Stomach smooth muscle (tissue), 2 donors: ENCODE measurements around the gene CDHR1.
"Not testable (repeated sequence)": the region's sequence is repeated elsewhere in the genome, so short reads cannot be mapped to it uniquely, and the experiment has no call there.

Source experiments
- H3K27ac ChIP-seq: one replicate; pipeline ENCODE4 v1.7.0; 2013; ENCODE audit warnings: mild to moderate bottlenecking, low read length, inconsistent platforms
- H3K27me3 ChIP-seq, 2 donors: one replicate each; pipeline ENCODE4 v1.7.0; 2013; ENCODE audit warnings: low read length in 2 of 2; ENCODE audit not compliant: insufficient read depth in 2 of 2, control insufficient read depth in 1 of 2
- H3K36me3 ChIP-seq, 2 donors: one replicate each; pipeline ENCODE4 v1.7.0; 2013; ENCODE audit warnings: low read length in 2 of 2; ENCODE audit not compliant: control insufficient read depth in 2 of 2, insufficient read depth in 2 of 2
- H3K4me1 ChIP-seq: one replicate; pipeline ENCODE4 v1.7.0; 2013; ENCODE audit warnings: low read length; ENCODE audit not compliant: control insufficient read depth, insufficient read depth
- H3K4me3 ChIP-seq, 2 donors: one replicate each; pipeline ENCODE4 v1.7.0; 2013; ENCODE audit warnings: low read length in 2 of 2
- H3K9ac ChIP-seq, 2 donors: one replicate each; pipeline ENCODE4 v1.7.0; 2013; ENCODE audit warnings: low read length in 2 of 2, mild to moderate bottlenecking in 1 of 2
- H3K9me3 ChIP-seq, 2 donors: one replicate each; pipeline ENCODE4 v1.7.0; 2013; ENCODE audit warnings: low read length in 2 of 2; ENCODE audit not compliant: control insufficient read depth in 2 of 2
- donor health status: healthy.
- donor health status: Pancreatic carcinoma.

Gene CDHR1

GRCh38 chr10:84194424-84195043 is at the start of gene CDHR1:
Gene CDHR1 (plus strand): TSS chr10:84194537. CDS start chr10:84194761, 224 bp downstream.
- peak within 1 kb of the TSS; percentile 65 to 67 for H3K4me3 ChIP-seq

GRCh38 chr10:84147347-84147746 is 47.0 kb upstream of the CDHR1 start:
- Histone ChIP-seq H3K4me1 (no peaks in the 10 kb centered on the region), H3K27ac (no peak overlapping the region), H3K4me3 (no peak overlapping the region), H3K27me3 (no peaks in the 10 kb centered on the region), H3K9ac (no peak overlapping the region), H3K36me3 (peaks cover 40 to 67% of the 10 kb centered on the region in 2 donors), H3K9me3 (no peaks in the 10 kb centered on the region)

More at GRCh38 chr10:84194424-84195043, at the start of gene CDHR1:
- Histone ChIP-seq H3K9me3 (no peaks in the 10 kb centered on the region), H3K36me3 (no peaks in the 10 kb centered on the region), H3K27me3 (peaks cover 28 to 34% of the 10 kb centered on the region in 2 donors), H3K27ac (no peak within 1 kb of the TSS), H3K4me1 (peaks cover 32% of the 10 kb centered on the region), H3K9ac (no peak within 1 kb of the TSS)

- not testable (repeated sequence) for H3K27ac ChIP-seq, H3K9me3 ChIP-seq, H3K4me3 ChIP-seq, H3K9ac ChIP-seq, H3K4me1 ChIP-seq, H3K27me3 ChIP-seq
- H3K36me3 ChIP-seq = peaks cover 36 to 67% of the 10 kb centered on the region in 2 donors
Observed at GRCh38 chr10:84148006-84148597, 46.2 kb upstream of the CDHR1 start.

- Histone ChIP-seq H3K9ac (no peak overlapping the region), H3K36me3 (peaks cover 27 to 60% of the 10 kb centered on the region in 2 donors), H3K4me3 (no peak overlapping the region), H3K27ac (no peak overlapping the region), H3K9me3 (no peaks in the 10 kb centered on the region), H3K4me1 (no peaks in the 10 kb centered on the region), H3K27me3 (no peaks in the 10 kb centered on the region)
Observed at GRCh38 chr10:84149854-84150253, 44.5 kb upstream of the CDHR1 start.

GRCh38 chr10:84152769-84153168 is 41.6 kb upstream of the CDHR1 start:
- H3K4me1 ChIP-seq = no peaks in the 10 kb centered on the region
- H3K4me3 ChIP-seq = no peak overlapping the region
- no peak overlapping the region for H3K27ac ChIP-seq
- peaks cover 14 to 43% of the 10 kb centered on the region in 2 donors for H3K36me3 ChIP-seq
- H3K9ac ChIP-seq = no peak overlapping the region
- H3K27me3 ChIP-seq = no peaks in the 10 kb centered on the region
- H3K9me3 ChIP-seq = no peaks in the 10 kb centered on the region

GRCh38 chr10:84155521-84155920 is 38.8 kb upstream of the CDHR1 start:
- H3K36me3 ChIP-seq = peaks cover 6 to 29% of the 10 kb centered on the region in 2 donors
- H3K9ac ChIP-seq = no peak overlapping the region
- peaks cover 4% of the 10 kb centered on the region for H3K4me1 ChIP-seq
- H3K27ac ChIP-seq = no peak overlapping the region
- H3K27me3 ChIP-seq = no peaks in the 10 kb centered on the region
- H3K9me3 ChIP-seq = no peaks in the 10 kb centered on the region
- no peak overlapping the region for H3K4me3 ChIP-seq

- Histone ChIP-seq H3K9ac (no peak overlapping the region), H3K9me3 (no peaks in the 10 kb centered on the region)
Observed at GRCh38 chr10:84156009-84156408, 38.3 kb upstream of the CDHR1 start.

GRCh38 chr10:84156768-84157167 is 37.6 kb upstream of the CDHR1 start:
- Histone ChIP-seq H3K9me3 (no peaks in the 10 kb centered on the region), H3K36me3 (peaks cover 0 to 21% of the 10 kb centered on the region in 2 donors), H3K27me3 (no peaks in the 10 kb centered on the region), H3K9ac (no peak overlapping the region), H3K27ac (no peak overlapping the region), H3K4me1 (peaks cover 4% of the 10 kb centered on the region), H3K4me3 (no peak overlapping the region)

More at GRCh38 chr10:84156009-84156408, 38.3 kb upstream of the CDHR1 start:
- Histone ChIP-seq H3K27me3 (no peaks in the 10 kb centered on the region), H3K4me3 (no peak overlapping the region), H3K4me1 (peaks cover 4% of the 10 kb centered on the region), H3K36me3 (peaks cover 3 to 25% of the 10 kb centered on the region in 2 donors), H3K27ac (no peak overlapping the region)

GRCh38 chr10:84158061-84158460 is 36.3 kb upstream of the CDHR1 start:
- H3K4me1 ChIP-seq = peaks cover 4% of the 10 kb centered on the region
- no peak overlapping the region for H3K9ac ChIP-seq
- no peaks in the 10 kb centered on the region for H3K27me3 ChIP-seq
- peaks cover 0 to 10% of the 10 kb centered on the region in 2 donors for H3K36me3 ChIP-seq
- H3K9me3 ChIP-seq = no peaks in the 10 kb centered on the region
- H3K4me3 ChIP-seq = no peak overlapping the region
- H3K27ac ChIP-seq = no peak overlapping the region

- Histone ChIP-seq H3K27me3 (no peaks in the 10 kb centered on the region), H3K36me3 (peaks cover 0 to 6% of the 10 kb centered on the region in 2 donors), H3K9ac (no peak overlapping the region), H3K4me3 (no peak overlapping the region), H3K4me1 (peaks cover 4% of the 10 kb centered on the region), H3K27ac (no peak overlapping the region), H3K9me3 (no peaks in the 10 kb centered on the region)
Observed at GRCh38 chr10:84158550-84158949, 35.8 kb upstream of the CDHR1 start.

GRCh38 chr10:84159076-84159685 is 35.2 kb upstream of the CDHR1 start:
- peaks cover 0 to 3% of the 10 kb centered on the region in 2 donors for H3K36me3 ChIP-seq
- peaks cover 4% of the 10 kb centered on the region for H3K4me1 ChIP-seq
- H3K27me3 ChIP-seq = peaks cover 0 to 3% of the 10 kb centered on the region in 2 donors
- H3K9me3 ChIP-seq = no peaks in the 10 kb centered on the region
- H3K27ac ChIP-seq = no peak overlapping the region
- H3K4me3 ChIP-seq = no peak overlapping the region
- H3K9ac ChIP-seq = no peak overlapping the region
